ENCODE measurements around the gene MEAF6.

Gene MEAF6

GRCh38 chr1:37458551-37458950 lies 56.0 kb downstream of the MEAF6 start:
- Histone ChIP-seq H3K36me3 (ENCODE audit: control insufficient read depth, insufficient read depth, low read length) (no peaks in the 10 kb centered on the region), H3K27me3 (replicated peaks; ENCODE audit: control insufficient read depth, insufficient read depth, low read length) (no peaks in the 10 kb centered on the region), H3K4me3 (replicated peaks; ENCODE audit: low read depth, low read length) (no peak overlapping the region)
- DNase-seq (ENCODE audit: extremely low read depth, insufficient read length), result no peak
- peak; percentile 25 for TF ChIP-seq CTCF (IDR thresholded peaks at IDR 0.05; ENCODE audit: insufficient read depth, low read length, poor library complexity, severe bottlenecking)

GRCh38 chr1:37456614-37457013 lies 58.0 kb downstream of the MEAF6 start:
- Histone ChIP-seq H3K27me3 (replicated peaks; ENCODE audit: control insufficient read depth, insufficient read depth, low read length) (no peaks in the 10 kb centered on the region), H3K4me3 (replicated peaks; ENCODE audit: low read depth, low read length) (no peak overlapping the region), H3K36me3 (ENCODE audit: control insufficient read depth, insufficient read depth, low read length) (no peaks in the 10 kb centered on the region)
- TF ChIP-seq CTCF (IDR thresholded peaks at IDR 0.05; ENCODE audit: insufficient read depth, low read length, poor library complexity, severe bottlenecking), result no peak
- no peak for DNase-seq (ENCODE audit: extremely low read depth, insufficient read length)

- Histone ChIP-seq H3K36me3 (ENCODE audit: control insufficient read depth, insufficient read depth, low read length) (no peaks in the 10 kb centered on the region), H3K4me3 (replicated peaks; ENCODE audit: low read depth, low read length) (no peak overlapping the region), H3K27me3 (replicated peaks; ENCODE audit: control insufficient read depth, insufficient read depth, low read length) (no peaks in the 10 kb centered on the region)
- no peak for TF ChIP-seq CTCF (IDR thresholded peaks at IDR 0.05; ENCODE audit: insufficient read depth, low read length, poor library complexity, severe bottlenecking)
- no peak for DNase-seq (ENCODE audit: extremely low read depth, insufficient read length)
These were observed 59.0 kb downstream of the MEAF6 start for GRCh38 chr1:37455516-37455915.

GRCh38 chr1:37453647-37454046 lies 60.9 kb downstream of the MEAF6 start:
- no peaks in the 10 kb centered on the region for H3K36me3 ChIP-seq (ENCODE audit: control insufficient read depth, insufficient read depth, low read length)
- no peak for DNase-seq (ENCODE audit: extremely low read depth, insufficient read length)
- no peaks in the 10 kb centered on the region for H3K27me3 ChIP-seq (replicated peaks; ENCODE audit: control insufficient read depth, insufficient read depth, low read length)
- no peak overlapping the region for H3K4me3 ChIP-seq (replicated peaks; ENCODE audit: low read depth, low read length)
- no peak for TF ChIP-seq CTCF (IDR thresholded peaks at IDR 0.05; ENCODE audit: insufficient read depth, low read length, poor library complexity, severe bottlenecking)

GRCh38 chr1:37452416-37452815 lies 62.1 kb downstream of the MEAF6 start:
- H3K27me3 ChIP-seq (replicated peaks; ENCODE audit: control insufficient read depth, insufficient read depth, low read length), result no peaks in the 10 kb centered on the region
- no peak overlapping the region for H3K4me3 ChIP-seq (replicated peaks; ENCODE audit: low read depth, low read length)
- TF ChIP-seq CTCF (IDR thresholded peaks at IDR 0.05; ENCODE audit: insufficient read depth, low read length, poor library complexity, severe bottlenecking), result no peak
- no peak for DNase-seq (ENCODE audit: extremely low read depth, insufficient read length)
- H3K36me3 ChIP-seq (ENCODE audit: control insufficient read depth, insufficient read depth, low read length), result no peaks in the 10 kb centered on the region

- H3K36me3 ChIP-seq (ENCODE audit: control insufficient read depth, insufficient read depth, low read length), result no peaks in the 10 kb centered on the region
- no peak for DNase-seq (ENCODE audit: extremely low read depth, insufficient read length)
- no peaks in the 10 kb centered on the region for H3K27me3 ChIP-seq (replicated peaks; ENCODE audit: control insufficient read depth, insufficient read depth, low read length)
- H3K4me3 ChIP-seq (replicated peaks; ENCODE audit: low read depth, low read length), result no peak overlapping the region
- no peak for TF ChIP-seq CTCF (IDR thresholded peaks at IDR 0.05; ENCODE audit: insufficient read depth, low read length, poor library complexity, severe bottlenecking)
These were observed 64.6 kb downstream of the MEAF6 start for GRCh38 chr1:37449936-37450335.
